SK-N-SH (cell line): ENCODE data around the gene SFTPB. TPM values are rescaled to one million over a fixed set of nuclear protein-coding genes. Genes with fewer than 3 reads are reported as not detected.

Source experiments
- CTCF ChIA-PET: fragments of 300-600, 350-600 bp; formaldehyde crosslinking; extraction: SDS; loops from one replicate; lab custom pipeline; 2021; lab: Yijun Ruan, JAX
- POLR2A ChIA-PET: fragments of 350-600 bp; sonication (Branson Sonifier 250); formaldehyde crosslinking; extraction: SDS; loops from one replicate; lab custom pipeline; 2020; ENCODE audit warnings: antibody characterized with exemption, inconsistent platforms; lab: Yijun Ruan, JAX
- DNase-seq: peaks from one replicate; pipeline ENCODE4 v3.0.0; 2012
- H2AFZ ChIP-seq: fragments of 200-600 bp; sonication (generic); 2 replicates; pipeline ENCODE4 v1.8.1; 2016; ENCODE audit warnings: antibody characterized with exemption, mild to moderate bottlenecking, low read depth
- H3F3A ChIP-seq: fragments of 200-600 bp; sonication (generic); replicated peaks from 2 replicates; pipeline ENCODE3; 2016; ENCODE audit warnings: antibody characterized with exemption, mild to moderate bottlenecking; ENCODE audit not compliant: insufficient read depth
- H3K27ac ChIP-seq, 2 experiments: fragments of 200-500 bp in 1 of 2; fragments of 200-600 bp in 1 of 2; sonication (Bioruptor generic) in 1 of 2; sonication (generic), shearing (Covaris generic) in 1 of 2; 2 replicates each; pipeline versions ENCODE4 v1.5.1 to v1.6.1; 2014 to 2016; ENCODE audit warnings: low read depth in 2 of 2, inconsistent platforms in 1 of 2, low read length in 1 of 2, mild to moderate bottlenecking in 1 of 2, mixed read lengths in 1 of 2
- H3K27me3 ChIP-seq: fragments of 200-600 bp; sonication (generic), shearing (Covaris generic); 2 replicates; pipeline ENCODE4 v1.6.1; 2016; ENCODE audit warnings: mixed run types; ENCODE audit not compliant: insufficient read depth
- H3K36me3 ChIP-seq, 2 experiments: fragments of 200-500 bp in 1 of 2; fragments of 200-600 bp in 1 of 2; sonication (Bioruptor generic) in 1 of 2; sonication (generic) in 1 of 2; replicated peaks in 1 of 2; 2 replicates each; pipeline versions ENCODE3 to v1.5.1; 2014 to 2016; ENCODE audit warnings: low read length in 1 of 2, mild to moderate bottlenecking in 1 of 2; ENCODE audit not compliant: insufficient read depth in 2 of 2, control insufficient read depth in 1 of 2
- H3K4me1 ChIP-seq, 2 experiments: fragments of 200-500 bp in 1 of 2; fragments of 200-600 bp in 1 of 2; sonication (Bioruptor generic) in 1 of 2; sonication (generic), shearing (Covaris generic) in 1 of 2; 2 replicates each; pipeline versions ENCODE4 v1.5.1 to v1.6.1; 2014 to 2016; ENCODE audit warnings: low read depth in 1 of 2, low read length in 1 of 2, mixed run types in 1 of 2; ENCODE audit not compliant: insufficient read depth in 2 of 2, control insufficient read depth in 1 of 2
- H3K4me2 ChIP-seq: fragments of 200-600 bp; sonication (generic), shearing (Covaris generic); 2 replicates; pipeline ENCODE4 v1.6.1; 2017; ENCODE audit warnings: mixed run types
- H3K4me3 ChIP-seq, 2 experiments: fragments of 200-500 bp in 1 of 2; fragments of 200-600 bp in 1 of 2; sonication (Bioruptor generic) in 1 of 2; sonication (generic), shearing (Covaris generic) in 1 of 2; 2 replicates each; pipeline versions ENCODE4 v1.5.1 to v1.8.1; 2014 to 2016; ENCODE audit warnings: low read depth in 2 of 2, inconsistent platforms in 1 of 2, low read length in 1 of 2, mild to moderate bottlenecking in 1 of 2, mixed read lengths in 1 of 2, moderate library complexity in 1 of 2
- H3K79me2 ChIP-seq: fragments of 200-600 bp; sonication (generic); 2 replicates; pipeline ENCODE4 v1.8.1; 2017; ENCODE audit warnings: mild to moderate bottlenecking; ENCODE audit not compliant: insufficient read depth
- H3K9ac ChIP-seq: fragments of 200-600 bp; sonication (generic); 2 replicates; pipeline ENCODE4 v1.6.1; 2017; ENCODE audit warnings: mixed run types
- H3K9me2 ChIP-seq: fragments of 200-600 bp; sonication (generic); 2 replicates; pipeline ENCODE4 v1.6.1; 2017; ENCODE audit warnings: mixed run types
- H3K9me3 ChIP-seq: fragments of 200-600 bp; sonication (generic); 2 replicates; pipeline ENCODE4 v1.6.1; 2017; ENCODE audit warnings: mixed run types, mild to moderate bottlenecking, moderate library complexity
- H4K20me1 ChIP-seq: fragments of 200-600 bp; sonication (generic); 2 replicates; pipeline ENCODE4 v1.6.1; 2017; ENCODE audit warnings: mild to moderate bottlenecking, mixed run types; ENCODE audit not compliant: insufficient read depth
- CHD2 ChIP-seq: fragments of 150-350 bp; IDR thresholded peaks from 2 replicates; pipeline ENCODE4 v1.6.1; 2018; ENCODE audit warnings: low read length; ENCODE audit not compliant: partially characterized antibody
- EZH2phosphoT487 ChIP-seq: fragments of 200-600 bp; sonication (generic); IDR thresholded peaks from 2 replicates; pipeline ENCODE4 v1.6.1; 2017; ENCODE audit warnings: low read depth, mixed run types, mild to moderate bottlenecking, antibody characterized with exemption, moderate library complexity, borderline replicate concordance
- FOXJ3 ChIP-seq: sonication (generic); formaldehyde crosslinking; IDR thresholded peaks from 2 replicates; pipeline ENCODE4 v1.5.1; 2020; ENCODE audit warnings: mild to moderate bottlenecking, missing genetic modification reagents
- JUND ChIP-seq: IDR thresholded peaks from 2 replicates; pipeline ENCODE4 v1.4.0; 2012
- MEF2A ChIP-seq: IDR thresholded peaks from 2 replicates; pipeline ENCODE4 v1.4.0; 2012; ENCODE audit warnings: low read depth, borderline replicate concordance
- POLR2AphosphoS5 ChIP-seq: IDR thresholded peaks from 2 replicates; pipeline ENCODE4 v1.6.1; 2012; ENCODE audit warnings: low read depth, low read length
- RAD21 ChIP-seq: IDR thresholded peaks from 2 replicates; pipeline ENCODE4 v1.6.1; 2012; ENCODE audit warnings: mild to moderate bottlenecking, low read length
- RXRA ChIP-seq: IDR thresholded peaks from 2 replicates; pipeline ENCODE4 v1.4.0; 2012; ENCODE audit warnings: low read depth, mild to moderate bottlenecking, borderline replicate concordance
- SMC3 ChIP-seq: IDR thresholded peaks from 2 replicates; pipeline ENCODE4 v1.6.1; 2012; ENCODE audit warnings: low read depth, low read length, improper control_type of control experiment
- TAF1 ChIP-seq: IDR thresholded peaks from 2 replicates; pipeline ENCODE4 v1.6.1; 2012; ENCODE audit warnings: low read depth, mild to moderate bottlenecking, low read length, moderate library complexity, borderline replicate concordance
- TCF12 ChIP-seq: IDR thresholded peaks from 2 replicates; pipeline ENCODE4 v1.4.0; 2012
- TEAD4 ChIP-seq: IDR thresholded peaks from 2 replicates; pipeline ENCODE4 v1.4.0; 2012; ENCODE audit warnings: mild to moderate bottlenecking, borderline replicate concordance; ENCODE audit not compliant: insufficient read depth
- YY1 ChIP-seq: IDR thresholded peaks from 2 replicates; pipeline ENCODE4 v1.4.0; 2012; ENCODE audit warnings: low read depth, mild to moderate bottlenecking
- WGBS: methylation state at CpG from one replicate; pipeline ENCODE4 v1.1.6; 2017; ENCODE audit warnings: low lambda C conversion rate; 5-methylcytosine and 5-hydroxymethylcytosine counted together
- polyA plus RNA-seq, 3 experiments: library from polyadenylated mRNA; depleted of rRNA; stranded (reverse); fragments of >200 nt; gene quantifications; 2 replicates each; pipeline ENCODE4 v1.2.3, GENCODE V29; 2012
- TF ChIP-seq, protein P1 (sequence below): IDR thresholded peaks from 2 replicates; pipeline ENCODE4 v1.4.0; 2012; ENCODE audit warnings: low read depth, borderline replicate concordance
- TF ChIP-seq, protein P2 (sequence below): IDR thresholded peaks from 2 replicates; pipeline ENCODE4 v1.4.0; 2012; ENCODE audit warnings: low read depth
- TF ChIP-seq, protein P3 (sequence below): IDR thresholded peaks from 2 replicates; pipeline ENCODE4; 2012
- TF ChIP-seq, protein P4 (sequence below): IDR thresholded peaks from 2 replicates; pipeline ENCODE4 v1.4.0; 2012; ENCODE audit warnings: low read depth, borderline replicate concordance

Gene SFTPB
- polyA plus RNA-seq, 1 of the 3 experiments (the other 2 are of a cell fraction), result not detected

DNA sequence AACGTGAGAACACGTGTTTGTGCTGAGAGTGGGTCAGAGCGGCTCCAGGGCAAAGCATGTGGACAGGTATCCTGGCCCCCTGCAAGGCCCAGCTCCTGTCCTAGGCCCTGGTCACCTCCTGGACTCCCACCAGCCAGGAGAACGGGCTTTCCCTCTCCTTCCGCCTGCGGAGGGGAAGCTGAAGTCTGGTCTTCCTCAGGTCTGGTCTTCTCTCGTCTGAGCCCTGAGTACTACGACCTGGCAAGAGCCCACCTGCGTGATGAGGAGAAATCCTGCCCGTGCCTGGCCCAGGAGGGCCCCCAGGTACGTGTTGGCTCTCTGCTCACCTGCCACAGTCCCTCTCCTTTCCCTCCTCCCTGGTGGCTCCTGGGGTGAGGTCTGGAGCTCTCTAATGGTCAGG is 27.1 kb upstream of the SFTPB start (continued):
- TF ChIP-seq, protein P1, sequence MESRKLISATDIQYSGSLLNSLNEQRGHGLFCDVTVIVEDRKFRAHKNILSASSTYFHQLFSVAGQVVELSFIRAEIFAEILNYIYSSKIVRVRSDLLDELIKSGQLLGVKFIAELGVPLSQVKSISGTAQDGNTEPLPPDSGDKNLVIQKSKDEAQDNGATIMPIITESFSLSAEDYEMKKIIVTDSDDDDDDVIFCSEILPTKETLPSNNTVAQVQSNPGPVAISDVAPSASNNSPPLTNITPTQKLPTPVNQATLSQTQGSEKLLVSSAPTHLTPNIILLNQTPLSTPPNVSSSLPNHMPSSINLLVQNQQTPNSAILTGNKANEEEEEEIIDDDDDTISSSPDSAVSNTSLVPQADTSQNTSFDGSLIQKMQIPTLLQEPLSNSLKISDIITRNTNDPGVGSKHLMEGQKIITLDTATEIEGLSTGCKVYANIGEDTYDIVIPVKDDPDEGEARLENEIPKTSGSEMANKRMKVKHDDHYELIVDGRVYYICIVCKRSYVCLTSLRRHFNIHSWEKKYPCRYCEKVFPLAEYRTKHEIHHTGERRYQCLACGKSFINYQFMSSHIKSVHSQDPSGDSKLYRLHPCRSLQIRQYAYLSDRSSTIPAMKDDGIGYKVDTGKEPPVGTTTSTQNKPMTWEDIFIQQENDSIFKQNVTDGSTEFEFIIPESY, result no peak
- TF ChIP-seq POLR2AphosphoS5, result no peak
- TF ChIP-seq RXRA, result no peak
- TF ChIP-seq TAF1, result no peak
- TF ChIP-seq EZH2phosphoT487, result no peak
- no peak for TF ChIP-seq CHD2
- TF ChIP-seq MEF2A, result no peak
- TF ChIP-seq, all 33 proteins: peak for 0

DNA sequence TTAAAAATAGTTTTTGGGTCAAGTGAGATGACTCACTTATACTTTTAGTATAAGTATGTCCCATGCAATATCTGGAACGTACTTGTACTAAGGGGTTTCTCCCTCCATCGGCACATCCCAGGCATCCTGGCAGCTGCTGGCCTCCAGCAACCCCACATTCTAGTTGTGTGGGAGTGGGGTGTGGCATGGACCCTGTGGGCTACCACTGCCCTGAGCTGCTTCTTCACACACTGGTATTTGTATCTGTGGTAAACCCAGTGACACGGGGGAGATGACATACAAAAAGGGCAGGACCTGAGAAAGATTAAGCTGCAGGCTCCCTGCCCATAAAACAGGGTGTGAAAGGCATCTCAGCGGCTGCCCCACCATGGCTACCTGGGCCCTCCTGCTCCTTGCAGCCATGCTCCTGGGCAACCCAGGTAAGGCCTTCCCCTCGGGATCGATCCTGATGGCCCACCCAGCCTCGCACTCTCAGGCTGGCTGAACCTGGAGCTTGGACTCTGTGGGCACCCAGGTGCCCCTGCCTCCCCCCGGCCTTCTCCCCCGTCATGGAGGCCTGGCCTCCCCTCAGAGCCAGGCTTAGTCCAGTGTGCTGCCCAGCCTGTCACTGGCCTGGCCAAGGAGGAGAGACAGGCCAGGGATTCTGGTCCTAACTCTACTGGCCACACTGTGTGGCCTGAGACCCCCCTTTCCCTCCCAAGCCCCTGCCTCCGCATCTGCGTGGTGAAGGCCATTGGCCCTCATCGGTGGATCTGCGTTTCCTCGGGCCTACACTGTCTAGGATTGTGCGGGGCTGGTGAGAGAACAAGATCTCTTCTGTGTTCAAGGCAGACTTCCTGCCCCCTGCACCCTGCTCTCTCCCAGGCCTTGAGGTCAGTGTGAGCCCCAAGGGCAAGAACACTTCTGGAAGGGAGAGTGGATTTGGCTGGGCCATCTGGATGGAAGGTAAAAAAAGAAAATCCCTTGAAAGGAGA is 26.3 kb upstream of the SFTPB start, which contains the start of gene GNLY:
GNLY (plus strand) TSS at position 307 of the 974 bp plus-strand sequence; CDS start at position 368, 61 bp downstream.
- TF ChIP-seq YY1 (no peak), TCF12 (no peak), FOXJ3 (no peak), SMC3 (no peak), JUND (no peak), RAD21 (no peak), TEAD4 (no peak)
- TF ChIP-seq, protein P2, sequence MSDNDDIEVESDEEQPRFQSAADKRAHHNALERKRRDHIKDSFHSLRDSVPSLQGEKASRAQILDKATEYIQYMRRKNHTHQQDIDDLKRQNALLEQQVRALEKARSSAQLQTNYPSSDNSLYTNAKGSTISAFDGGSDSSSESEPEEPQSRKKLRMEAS, result no peak
- TF ChIP-seq, protein P3, sequence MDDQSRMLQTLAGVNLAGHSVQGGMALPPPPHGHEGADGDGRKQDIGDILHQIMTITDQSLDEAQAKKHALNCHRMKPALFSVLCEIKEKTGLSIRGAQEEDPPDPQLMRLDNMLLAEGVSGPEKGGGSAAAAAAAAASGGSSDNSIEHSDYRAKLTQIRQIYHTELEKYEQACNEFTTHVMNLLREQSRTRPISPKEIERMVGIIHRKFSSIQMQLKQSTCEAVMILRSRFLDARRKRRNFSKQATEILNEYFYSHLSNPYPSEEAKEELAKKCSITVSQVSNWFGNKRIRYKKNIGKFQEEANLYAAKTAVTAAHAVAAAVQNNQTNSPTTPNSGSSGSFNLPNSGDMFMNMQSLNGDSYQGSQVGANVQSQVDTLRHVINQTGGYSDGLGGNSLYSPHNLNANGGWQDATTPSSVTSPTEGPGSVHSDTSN, result no peak
- TF ChIP-seq, protein P4, sequence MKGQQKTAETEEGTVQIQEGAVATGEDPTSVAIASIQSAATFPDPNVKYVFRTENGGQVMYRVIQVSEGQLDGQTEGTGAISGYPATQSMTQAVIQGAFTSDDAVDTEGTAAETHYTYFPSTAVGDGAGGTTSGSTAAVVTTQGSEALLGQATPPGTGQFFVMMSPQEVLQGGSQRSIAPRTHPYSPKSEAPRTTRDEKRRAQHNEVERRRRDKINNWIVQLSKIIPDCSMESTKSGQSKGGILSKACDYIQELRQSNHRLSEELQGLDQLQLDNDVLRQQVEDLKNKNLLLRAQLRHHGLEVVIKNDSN, result no peak
- H3K9me3 ChIP-seq, result no peaks in the 10 kb centered on the region
- H3K4me2 ChIP-seq, result no peak within 1 kb of the TSS
- no peak within 1 kb of the TSS for H3K9ac ChIP-seq
- H3F3A ChIP-seq, result no peaks in the 10 kb centered on the region
- H3K79me2 ChIP-seq, result no peaks in the 10 kb centered on the region
- no peaks in the 10 kb centered on the region for H3K27me3 ChIP-seq
- no peaks in the 10 kb centered on the region for H3K9me2 ChIP-seq
- peaks cover 0 to 4% of the 10 kb centered on the region in 2 experiments; a peak in 1 of 4 replicates for H3K4me1 ChIP-seq
- H3K36me3 ChIP-seq, result no peaks in the 10 kb centered on the region
- WGBS, result 88% methylated on average over 13 of the region's 15 CpGs
- ChIA-PET CTCF (interaction anchor here (1.4 to 9.4 kb wide), 3 partner anchors 12 to 120 kb away, joined by 3 to 91 read pairs (median 6); no protein-coding TSS in a partner anchor), POLR2A (no interaction called here)
- H3K27ac ChIP-seq, result no peak within 1 kb of the TSS
- no peak within 1 kb of the TSS for H2AFZ ChIP-seq
- DNase-seq, result no peak
- H4K20me1 ChIP-seq, result no peaks in the 10 kb centered on the region
- H3K4me3 ChIP-seq, result no peak within 1 kb of the TSS
